ENCODE data around the gene PDE6G. TPM values are rescaled to one million over a fixed set of nuclear protein-coding genes. Genes with fewer than 3 reads are reported as not detected.

The PDE6G gene
- total RNA-seq, 2 donors from 2014 or later: not detected

DNA sequence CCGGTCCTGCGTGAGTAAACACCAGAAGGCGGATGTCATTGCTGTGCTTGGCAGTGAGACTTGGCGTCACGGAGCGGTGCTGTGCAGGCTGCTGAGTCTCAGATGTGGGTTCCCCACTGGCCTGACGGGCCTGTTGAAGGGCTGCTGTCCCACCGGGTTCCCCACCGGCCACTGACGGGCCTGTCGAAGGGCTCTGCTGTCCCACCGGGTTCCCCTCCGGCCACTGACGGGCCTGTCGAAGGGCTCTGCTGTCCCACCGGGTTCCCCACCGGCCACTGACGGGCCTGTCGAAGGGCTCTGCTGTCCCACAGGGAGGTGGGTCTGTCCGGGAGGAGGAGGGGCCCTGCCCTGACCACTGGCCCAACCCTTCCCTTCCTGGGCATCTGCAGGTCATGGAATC, 30.3 kb upstream of the PDE6G start:
- H3K27ac ChIP-seq: no peak overlapping the region
- intact Hi-C loops (cut with DNase I): no loop called here
- no peaks in the 10 kb centered on the region for H3K9me3 ChIP-seq
- no peak for DNase-seq
- H3K9ac ChIP-seq (ENCODE audit: low read depth in 2 of 2, low read length in 2 of 2): no peak overlapping the region
- H3K4me1 ChIP-seq: peaks cover 8% of the 10 kb centered on the region
- TF ChIP-seq, protein P1, sequence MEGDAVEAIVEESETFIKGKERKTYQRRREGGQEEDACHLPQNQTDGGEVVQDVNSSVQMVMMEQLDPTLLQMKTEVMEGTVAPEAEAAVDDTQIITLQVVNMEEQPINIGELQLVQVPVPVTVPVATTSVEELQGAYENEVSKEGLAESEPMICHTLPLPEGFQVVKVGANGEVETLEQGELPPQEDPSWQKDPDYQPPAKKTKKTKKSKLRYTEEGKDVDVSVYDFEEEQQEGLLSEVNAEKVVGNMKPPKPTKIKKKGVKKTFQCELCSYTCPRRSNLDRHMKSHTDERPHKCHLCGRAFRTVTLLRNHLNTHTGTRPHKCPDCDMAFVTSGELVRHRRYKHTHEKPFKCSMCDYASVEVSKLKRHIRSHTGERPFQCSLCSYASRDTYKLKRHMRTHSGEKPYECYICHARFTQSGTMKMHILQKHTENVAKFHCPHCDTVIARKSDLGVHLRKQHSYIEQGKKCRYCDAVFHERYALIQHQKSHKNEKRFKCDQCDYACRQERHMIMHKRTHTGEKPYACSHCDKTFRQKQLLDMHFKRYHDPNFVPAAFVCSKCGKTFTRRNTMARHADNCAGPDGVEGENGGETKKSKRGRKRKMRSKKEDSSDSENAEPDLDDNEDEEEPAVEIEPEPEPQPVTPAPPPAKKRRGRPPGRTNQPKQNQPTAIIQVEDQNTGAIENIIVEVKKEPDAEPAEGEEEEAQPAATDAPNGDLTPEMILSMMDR (IDR thresholded peaks at IDR 0.05): no peak
- H3K36me3 ChIP-seq: peaks cover 17% of the 10 kb centered on the region
- H3K27me3 ChIP-seq: no peaks in the 10 kb centered on the region
- H3K4me3 ChIP-seq: no peak overlapping the region

DNA sequence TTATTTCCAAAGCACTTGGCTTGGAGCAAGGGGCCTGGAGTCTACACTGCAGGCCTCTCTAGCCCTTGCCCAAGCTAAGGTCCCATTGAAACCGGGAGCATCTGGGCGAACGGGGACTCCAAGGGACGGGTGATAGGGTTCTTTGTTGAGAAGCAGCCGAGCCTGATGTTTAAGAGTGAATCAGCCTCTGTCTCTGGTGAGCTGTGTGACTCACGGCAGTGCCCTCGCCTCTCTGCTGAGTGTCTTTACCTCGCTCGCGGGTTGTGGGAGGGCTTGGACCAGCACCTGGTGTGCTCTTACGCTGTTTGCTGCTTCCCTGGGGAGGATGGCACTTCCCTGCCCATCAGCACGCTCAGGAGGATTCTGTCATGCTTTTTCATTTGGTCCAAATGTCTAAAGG, 28.8 kb upstream of the PDE6G start:
- peaks cover 8% of the 10 kb centered on the region for H3K4me1 ChIP-seq
- no peak for DNase-seq
- intact Hi-C loops (cut with DNase I): no loop called here
- peak overlapping the region; percentile 99 for H3K4me3 ChIP-seq
- H3K9me3 ChIP-seq: no peaks in the 10 kb centered on the region
- TF ChIP-seq, protein P1 (IDR thresholded peaks at IDR 0.05): no peak
- H3K36me3 ChIP-seq: peaks cover 17% of the 10 kb centered on the region
- no peaks in the 10 kb centered on the region for H3K27me3 ChIP-seq
- peak overlapping the region; percentile 94 to 98 for H3K9ac ChIP-seq (ENCODE audit: low read depth in 2 of 2, low read length in 2 of 2)
- no peak overlapping the region for H3K27ac ChIP-seq

DNA sequence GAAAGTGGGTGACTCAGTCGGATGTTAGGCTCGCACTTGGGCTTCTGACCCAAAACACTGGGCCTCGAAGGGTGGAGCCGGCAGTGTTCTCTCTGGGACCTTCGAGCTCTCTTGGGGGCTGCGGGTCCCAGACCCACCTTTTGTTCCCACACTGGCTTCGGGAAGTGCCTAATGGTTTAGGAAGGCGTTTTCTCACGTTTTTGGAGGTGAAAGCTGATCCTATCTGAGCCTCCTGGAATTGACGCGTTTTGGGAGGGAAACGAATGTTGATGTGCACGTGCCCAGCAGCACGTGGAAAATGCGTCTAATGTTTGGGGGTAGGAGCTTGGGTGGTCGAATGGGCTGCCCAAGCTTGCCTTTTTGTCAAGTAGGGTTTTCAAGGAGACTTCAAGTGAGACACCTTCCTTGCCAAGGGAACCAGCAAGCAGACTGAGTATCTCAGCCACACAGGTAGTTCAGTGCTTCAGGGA, 28.1 kb upstream of the PDE6G start:
- Histone ChIP-seq H3K27ac (peak overlapping the region; percentile 71), H3K4me1 (peaks cover 8% of the 10 kb centered on the region), H3K27me3 (no peaks in the 10 kb centered on the region), H3K36me3 (peaks cover 17% of the 10 kb centered on the region), H3K4me3 (peak overlapping the region; percentile 99), H3K9ac (ENCODE audit: low read depth in 2 of 2, low read length in 2 of 2) (peak overlapping the region; percentile 94 to 98), H3K9me3 (no peaks in the 10 kb centered on the region)
- TF ChIP-seq, protein P1 (IDR thresholded peaks at IDR 0.05): no peak
- intact Hi-C loops (cut with DNase I): no loop called here
- no peak for DNase-seq

DNA sequence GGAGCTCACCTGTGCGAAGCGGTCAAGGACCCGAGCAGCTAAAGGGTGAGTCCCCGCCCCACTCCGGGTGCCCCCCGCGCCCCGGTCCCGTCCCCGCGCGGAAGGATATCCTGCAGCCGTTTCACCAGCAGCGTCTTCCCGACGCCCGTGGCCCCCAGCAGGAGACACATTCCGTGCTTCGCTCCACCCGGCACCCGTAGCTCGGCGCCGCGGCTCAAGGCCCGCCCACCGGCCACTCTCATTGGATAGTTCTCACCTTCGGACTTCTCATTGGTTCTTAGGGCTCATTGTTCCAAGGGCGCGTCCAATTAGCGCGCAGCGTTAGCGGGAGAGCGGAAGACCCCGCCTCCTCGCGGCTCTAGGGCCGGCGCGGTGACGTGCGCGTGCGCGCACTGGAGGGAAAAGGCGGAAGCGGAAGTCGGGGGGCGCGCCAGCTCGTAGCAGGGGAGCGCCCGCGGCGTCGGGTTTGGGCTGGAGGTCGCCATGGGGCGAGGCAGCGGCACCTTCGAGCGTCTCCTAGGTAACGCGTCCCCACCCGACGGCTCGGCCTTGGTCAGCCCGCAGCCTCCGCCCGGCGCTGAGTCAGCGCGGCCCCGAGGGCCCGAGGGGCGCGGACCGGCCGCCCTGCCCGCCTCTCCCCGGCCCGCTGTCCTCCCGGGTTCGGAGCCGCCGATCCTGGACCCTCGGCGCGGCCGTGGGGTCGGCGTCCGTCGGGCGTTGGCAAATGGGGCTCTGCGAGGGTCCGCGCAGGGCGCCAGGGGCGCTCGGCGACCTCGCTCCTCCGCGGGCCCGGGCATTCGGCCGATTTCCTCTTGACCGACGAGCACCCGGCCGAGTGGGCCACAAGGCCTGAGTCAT, 27.5 kb upstream of the PDE6G start, which contains the start of the genes ARL16 and HGS:
Gene ARL16 (minus strand): TSS at position 214 of the 858 bp plus-strand sequence. CDS start 44 bp downstream, at position 170.
Gene HGS (plus strand): TSS at position 428 of the 858 bp plus-strand sequence. CDS start 56 bp downstream, at position 484.
- peaks cover 8% of the 10 kb centered on the region for H3K4me1 ChIP-seq
- H3K36me3 ChIP-seq: peaks cover 16% of the 10 kb centered on the region
- H3K4me3 ChIP-seq: peak within 1 kb of the TSS; percentile 99
- peak within 1 kb of the TSS; percentile 71 for H3K27ac ChIP-seq
- H3K9me3 ChIP-seq: no peaks in the 10 kb centered on the region
- peak within 1 kb of the TSS; percentile 94 to 98 for H3K9ac ChIP-seq (ENCODE audit: low read depth in 2 of 2, low read length in 2 of 2)
- intact Hi-C loops (cut with DNase I): no loop called here
- no peaks in the 10 kb centered on the region for H3K27me3 ChIP-seq
- TF ChIP-seq, protein P1 (IDR thresholded peaks at IDR 0.05): no peak
- DNase-seq: peak; percentile 98

DNA sequence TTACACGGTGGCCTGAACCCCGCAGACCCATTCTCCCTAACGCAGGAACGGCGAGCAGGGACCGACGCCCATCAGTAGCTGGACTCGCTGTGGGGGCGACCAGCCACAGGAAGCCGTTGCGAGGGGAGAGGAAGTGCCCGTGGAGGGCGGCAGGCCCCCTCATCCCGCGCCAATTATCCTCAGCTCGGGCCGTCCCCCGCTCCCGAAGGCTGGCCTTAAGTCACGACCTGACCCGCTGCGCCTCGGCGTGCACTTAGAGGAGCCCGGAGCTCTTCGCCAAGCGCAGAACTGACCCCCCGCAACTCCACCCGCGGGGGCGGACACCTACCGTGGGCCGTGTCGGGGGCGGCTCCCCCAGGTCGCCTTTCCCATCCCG, 26.9 kb upstream of the PDE6G start:
- TF ChIP-seq, protein P1 (IDR thresholded peaks at IDR 0.05): no peak
- H3K27ac ChIP-seq: peak overlapping the region; percentile 55
- intact Hi-C loops (cut with DNase I): no loop called here
- no peak for DNase-seq
- no peaks in the 10 kb centered on the region for H3K9me3 ChIP-seq
- H3K27me3 ChIP-seq: no peaks in the 10 kb centered on the region
- peak overlapping the region; percentile 99 for H3K4me3 ChIP-seq
- H3K36me3 ChIP-seq: peaks cover 12% of the 10 kb centered on the region
- H3K9ac ChIP-seq (ENCODE audit: low read depth in 2 of 2, low read length in 2 of 2): peak overlapping the region; percentile 94 to 96
- H3K4me1 ChIP-seq: peaks cover 8% of the 10 kb centered on the region
